ENCODE measurements around the gene CTNNA2.

Gene CTNNA2

DNA sequence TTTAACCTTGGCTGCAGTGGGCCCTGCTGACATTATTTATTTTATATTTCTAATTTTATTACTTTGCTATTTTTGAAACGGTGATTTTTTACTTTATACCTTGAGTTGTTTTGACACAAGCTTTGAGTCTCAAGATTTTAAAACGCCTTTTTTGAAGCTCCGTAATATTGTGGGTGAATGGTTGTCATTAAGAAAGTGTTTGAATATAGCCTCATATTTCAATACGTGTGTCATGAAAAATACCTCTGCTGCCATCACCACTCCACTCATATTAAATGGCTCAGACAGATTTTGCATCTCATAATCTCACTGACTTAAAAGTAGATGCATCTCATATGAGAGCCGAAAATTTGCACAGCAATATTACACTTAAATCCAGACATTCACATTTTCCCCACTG, 106.6 kb downstream of the CTNNA2 start:
- DNase-seq, result no peak

DNA sequence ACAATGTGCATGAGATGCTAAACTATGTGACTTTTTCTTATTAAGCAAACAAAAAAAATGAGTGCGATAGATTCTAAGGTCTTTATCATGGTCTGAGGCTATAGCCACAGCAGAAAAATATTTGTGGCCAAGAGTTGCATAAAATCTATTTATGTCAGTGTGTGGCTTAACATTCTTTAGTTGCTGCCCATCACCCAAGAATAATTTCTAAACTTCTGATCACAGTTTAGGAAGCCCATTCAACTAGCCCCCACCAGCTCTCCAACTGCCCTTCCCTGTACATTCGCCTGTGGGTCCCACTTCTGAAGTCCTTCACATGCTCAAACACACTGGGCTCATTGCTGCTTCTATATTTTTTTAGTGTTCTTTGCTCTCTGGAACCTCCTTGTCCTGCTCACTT, 107.1 kb downstream of the CTNNA2 start:
- DNase-seq, result no peak

DNA sequence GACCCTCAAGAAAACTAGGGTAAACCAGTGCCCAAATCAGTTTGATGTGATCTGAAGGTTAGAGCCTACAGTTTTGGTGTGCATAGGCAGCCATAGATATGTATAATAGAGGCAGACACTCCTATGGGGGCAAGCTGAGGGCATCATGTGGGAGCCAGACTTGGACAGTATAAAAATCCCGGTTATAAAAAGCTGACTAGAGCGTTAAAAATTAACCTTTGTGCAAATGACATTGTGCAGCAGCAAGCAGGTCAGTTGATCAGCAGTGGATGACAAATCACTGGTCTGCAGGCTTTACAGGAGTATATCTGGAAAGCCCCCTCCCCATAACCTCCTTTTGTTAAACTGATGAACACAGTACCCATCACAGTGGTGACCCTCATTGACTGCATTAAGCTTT, 107.8 kb downstream of the CTNNA2 start:
- no peak for DNase-seq

DNA sequence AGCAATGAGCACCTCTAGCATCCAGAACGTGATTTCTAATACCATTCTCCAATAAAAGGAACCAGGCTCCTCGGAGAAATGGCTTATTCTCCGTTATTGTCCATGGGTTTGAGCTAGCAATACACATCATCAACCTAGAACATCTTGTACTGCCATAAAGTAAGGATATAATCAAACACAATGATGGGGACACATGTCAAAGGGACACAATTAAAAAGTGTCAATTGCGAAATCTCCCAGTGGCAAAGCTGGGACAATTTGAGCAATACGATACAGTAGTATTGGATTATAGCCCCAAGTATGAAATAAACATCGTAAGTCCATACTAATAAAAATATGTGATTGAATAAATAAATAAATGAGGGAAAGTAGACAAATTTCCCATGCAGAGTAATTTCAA, 108.4 kb downstream of the CTNNA2 start:
- DNase-seq, result no peak

DNA sequence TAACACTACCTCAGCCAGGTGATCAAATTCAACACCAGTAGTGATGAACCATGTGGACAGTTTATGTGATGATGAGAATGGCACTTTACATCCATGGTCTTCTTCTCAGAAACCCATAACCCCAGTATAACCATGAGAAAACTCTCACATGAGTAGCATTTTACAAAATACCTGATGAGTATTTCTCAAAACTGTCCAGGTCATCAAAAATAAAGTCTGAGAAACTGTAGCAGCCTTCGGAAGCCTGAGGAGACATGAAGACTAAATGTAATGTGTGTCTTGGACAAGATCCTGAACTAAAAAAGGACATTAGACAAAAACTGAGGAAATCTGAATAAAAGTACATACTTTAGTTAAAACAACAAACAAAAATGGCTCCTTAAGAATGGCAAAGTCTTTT, 108.9 kb downstream of the CTNNA2 start:
- no peak for DNase-seq

DNA sequence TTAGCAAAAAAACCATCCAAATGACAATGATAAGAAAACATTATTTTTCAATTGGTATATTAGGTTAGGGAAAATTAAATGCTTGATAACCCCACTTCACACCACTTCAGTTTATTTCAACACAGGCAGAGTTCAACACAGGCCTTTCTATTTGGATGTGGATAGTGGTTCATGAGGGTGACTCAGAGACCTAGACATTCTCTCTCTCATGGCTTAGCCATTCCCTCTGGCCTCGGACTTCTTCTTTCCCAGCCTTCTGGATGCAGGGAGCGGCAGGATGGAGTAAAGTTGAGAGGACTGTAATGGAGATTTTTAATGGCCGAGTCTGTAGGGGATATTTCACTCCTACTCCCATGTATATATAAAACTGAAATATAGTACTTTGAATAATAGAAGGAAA, 109.7 kb downstream of the CTNNA2 start:
- no peak for DNase-seq

DNA sequence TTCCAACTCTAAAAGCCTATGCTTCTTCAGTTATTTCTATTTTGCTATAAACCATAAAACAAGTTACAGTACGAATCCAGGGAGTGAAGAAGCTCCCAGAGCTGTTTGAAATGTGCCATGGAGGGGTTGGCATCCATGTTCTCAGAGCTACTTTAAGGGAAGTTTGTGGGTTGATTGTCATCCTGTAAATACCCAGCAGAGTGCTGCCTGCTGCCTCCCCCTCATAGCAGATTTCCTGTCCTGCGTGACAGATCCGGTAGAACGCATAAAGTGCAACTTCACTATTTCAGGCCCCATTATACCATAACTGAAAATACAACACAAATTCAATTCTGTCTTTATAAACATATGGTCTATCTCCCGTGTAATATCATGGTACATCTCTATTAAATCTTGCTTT, 114.4 kb downstream of the CTNNA2 start:
- DNase-seq, result no peak

DNA sequence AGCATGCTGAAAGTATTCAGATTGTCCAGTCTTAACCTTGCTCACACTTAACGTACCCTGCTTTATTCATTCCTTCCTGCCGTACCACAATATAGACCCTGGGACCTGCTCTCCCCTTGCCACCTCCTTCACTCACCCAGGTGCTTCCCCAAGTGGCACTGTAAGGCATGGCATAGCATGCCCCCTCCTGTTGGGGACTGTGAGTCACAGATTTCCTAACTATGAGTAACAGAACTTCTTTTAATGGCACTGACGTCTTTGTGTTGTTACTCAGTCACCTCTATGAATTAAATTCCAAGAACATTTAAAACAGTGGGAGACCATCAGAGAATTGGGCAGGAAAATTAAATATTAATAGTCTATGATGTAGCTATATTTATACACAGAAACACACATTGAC, 117.2 kb downstream of the CTNNA2 start:
- no peak for DNase-seq

DNA sequence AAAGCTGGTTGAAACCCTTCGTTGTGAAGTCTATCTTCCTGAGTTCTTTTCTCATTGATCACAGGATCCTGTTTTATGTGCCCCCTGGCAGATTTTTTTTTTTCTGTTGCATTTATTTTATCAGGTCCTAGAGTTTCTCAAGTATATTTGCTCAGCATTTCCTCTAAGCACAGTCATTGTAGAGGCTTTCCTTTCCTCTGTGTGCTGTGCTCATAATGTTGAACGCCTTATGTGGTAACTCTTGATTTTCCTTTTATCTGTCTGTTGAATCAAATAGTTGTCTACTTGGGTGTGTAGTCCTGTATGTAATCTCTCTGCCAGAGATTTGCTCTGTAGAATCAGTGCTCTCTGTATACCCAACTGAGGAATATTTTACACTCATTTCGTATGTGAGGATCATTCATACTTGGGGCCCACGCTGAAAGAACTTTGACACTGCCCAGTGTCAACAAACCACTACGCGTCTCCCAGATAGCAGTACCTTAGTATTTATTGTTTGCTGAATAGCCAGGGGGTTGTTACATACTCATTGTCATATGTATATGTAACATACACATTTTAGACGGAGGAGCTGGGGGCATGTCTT, 118.2 kb downstream of the CTNNA2 start:
- no peak for DNase-seq

DNA sequence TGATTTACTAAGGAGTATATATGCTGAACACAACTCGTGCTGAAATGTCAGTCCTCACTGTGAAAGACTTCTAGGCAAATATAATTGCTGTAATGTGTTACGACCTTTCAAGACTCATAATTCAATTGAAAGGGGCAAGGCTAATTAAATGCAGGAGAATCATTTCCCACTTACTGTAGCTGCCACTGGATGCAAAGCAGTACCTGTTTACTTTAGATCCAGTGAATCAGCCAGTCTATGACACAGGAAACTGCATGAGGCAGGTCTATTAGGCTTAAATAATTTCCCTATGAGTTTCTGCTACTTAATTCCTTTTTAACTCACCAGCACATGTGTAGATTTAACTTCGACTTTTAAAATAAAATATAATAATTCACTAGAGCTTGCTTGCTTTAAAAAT, 125.6 kb downstream of the CTNNA2 start:
- no peak for DNase-seq

DNA sequence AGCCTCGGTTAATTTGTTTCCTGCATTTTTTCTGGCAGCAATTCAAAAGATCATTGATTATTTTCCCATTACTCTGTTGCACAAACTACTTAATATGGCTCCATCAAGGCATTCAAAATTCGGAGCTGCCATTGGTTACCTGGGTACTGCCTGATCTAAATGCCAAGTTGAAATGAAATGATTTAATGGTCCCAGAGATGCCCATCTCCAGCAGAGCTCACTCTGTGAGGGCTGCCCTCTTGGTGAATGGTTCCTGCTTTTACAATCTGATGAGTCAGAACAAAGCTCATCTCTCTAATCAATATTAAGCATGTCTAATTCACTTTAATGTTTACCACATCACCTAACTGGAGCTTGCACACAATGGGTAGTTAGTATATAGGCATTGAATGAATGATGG, 126.1 kb downstream of the CTNNA2 start:
- DNase-seq, result no peak

DNA sequence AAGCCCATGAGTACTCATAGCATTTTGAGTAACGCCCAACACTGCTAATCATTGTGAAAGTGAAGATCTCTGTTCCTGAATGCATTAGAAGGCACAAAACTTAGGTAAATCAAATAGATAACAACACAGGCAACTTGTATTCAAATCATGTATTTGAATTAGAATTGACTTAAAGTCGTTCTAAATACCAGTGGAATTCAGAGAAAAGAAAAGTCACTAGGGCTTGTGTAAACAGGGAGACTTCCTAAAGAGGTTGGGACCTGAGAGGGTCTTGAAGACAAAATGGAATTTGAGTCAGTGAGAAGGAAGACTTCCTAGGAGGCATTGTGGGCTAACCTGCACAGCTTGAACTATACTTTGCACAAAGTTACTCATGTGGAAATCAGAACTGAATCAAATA, 127.2 kb downstream of the CTNNA2 start:
- DNase-seq, result no peak

DNA sequence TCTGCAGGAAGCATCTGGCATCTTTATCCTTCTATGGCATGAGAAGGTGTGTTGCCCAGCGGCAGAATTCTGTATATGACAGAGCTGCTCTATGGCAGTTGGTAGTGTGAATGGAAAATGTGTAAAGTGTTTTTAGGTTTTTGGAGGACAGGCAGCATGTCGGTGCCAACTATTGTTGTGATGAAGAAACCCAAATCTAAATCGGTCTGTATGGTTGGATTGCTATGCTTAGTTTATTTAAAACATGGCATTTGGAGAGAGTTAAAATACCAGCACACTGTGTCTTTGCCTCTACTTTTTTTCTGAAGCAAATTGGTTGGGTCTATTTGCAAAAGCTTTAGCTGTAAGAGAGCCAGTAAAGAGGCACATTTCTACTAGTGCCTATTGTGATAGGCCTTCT, 136.7 kb downstream of the CTNNA2 start:
- no peak for DNase-seq

DNA sequence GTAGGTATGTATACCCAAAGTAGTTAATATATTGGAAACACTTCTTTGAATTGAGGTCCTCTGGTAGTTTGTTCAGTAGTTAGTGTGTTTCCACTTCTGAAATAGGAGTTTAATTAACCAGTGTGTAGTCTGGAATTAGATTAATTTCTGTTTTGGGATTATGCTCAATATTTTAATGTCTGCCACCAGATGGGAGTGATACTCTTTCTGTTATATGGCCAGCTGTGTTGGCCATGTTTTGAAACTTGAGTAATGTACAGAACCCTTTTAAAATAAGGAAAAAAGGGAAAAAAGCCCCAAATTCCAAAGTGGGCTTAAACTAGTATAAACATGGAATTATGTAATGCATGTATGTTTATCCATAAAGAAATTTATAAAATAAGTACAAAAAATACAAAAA, 147.7 kb downstream of the CTNNA2 start:
- no peak for DNase-seq

DNA sequence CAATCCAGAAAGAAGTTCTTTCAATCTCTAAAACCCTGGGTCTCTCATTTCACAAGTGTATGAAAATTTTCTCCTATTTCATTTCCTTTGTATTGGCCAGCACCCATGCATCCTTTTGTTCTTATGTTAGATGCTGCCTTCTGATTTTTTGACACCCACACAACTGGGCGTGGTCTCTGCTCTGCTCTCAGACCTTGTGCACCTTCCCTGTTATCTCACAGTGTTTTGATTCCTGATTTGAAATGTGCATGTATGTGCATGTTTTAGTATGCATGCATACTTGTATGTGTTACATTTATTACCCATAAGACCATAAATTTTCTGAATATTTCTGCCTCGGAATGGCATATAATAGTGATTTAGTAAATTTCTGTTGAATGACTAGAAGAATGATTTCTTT, 152.2 kb downstream of the CTNNA2 start:
- no peak for DNase-seq

DNA sequence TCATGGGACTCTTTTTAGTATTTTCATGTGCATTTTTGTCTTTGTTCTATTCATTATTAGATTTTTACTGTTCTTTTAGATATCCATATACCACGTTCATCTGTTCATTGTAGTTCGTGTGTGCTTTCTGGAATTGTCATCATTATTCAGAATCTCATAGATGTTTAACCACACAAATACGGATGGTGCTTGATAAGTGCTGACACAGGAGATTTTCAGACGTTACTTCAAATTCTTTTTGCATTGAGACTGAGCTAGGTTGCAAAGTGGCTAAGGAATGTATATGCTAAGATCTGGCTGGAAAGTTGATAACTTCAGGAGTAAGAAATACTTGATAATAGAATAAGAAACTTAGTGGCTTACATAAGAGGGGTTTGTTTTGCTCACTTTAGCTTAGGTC, 153.6 kb downstream of the CTNNA2 start:
- no peak for DNase-seq

DNA sequence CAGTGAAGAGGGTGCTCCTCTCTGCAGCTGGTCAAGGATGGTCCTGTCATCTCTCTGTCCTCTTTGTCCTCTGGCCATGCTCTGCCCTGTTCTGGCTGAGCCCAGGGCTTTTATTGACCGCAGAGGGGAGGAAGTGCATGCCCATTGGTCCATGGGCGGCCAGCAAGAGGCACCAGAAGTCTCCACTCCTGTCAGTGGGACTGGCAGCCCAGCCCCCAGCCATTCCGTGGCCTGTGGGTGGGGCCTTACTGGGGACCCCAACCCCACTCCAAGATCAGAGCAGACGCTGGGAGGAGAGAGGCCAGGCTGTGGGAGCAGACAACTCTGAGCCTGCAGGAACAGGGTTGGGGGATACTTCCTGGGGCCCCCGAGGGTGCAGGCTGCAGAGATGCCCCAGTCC, 156.9 kb downstream of the CTNNA2 start:
- DNase-seq, result no peak

DNA sequence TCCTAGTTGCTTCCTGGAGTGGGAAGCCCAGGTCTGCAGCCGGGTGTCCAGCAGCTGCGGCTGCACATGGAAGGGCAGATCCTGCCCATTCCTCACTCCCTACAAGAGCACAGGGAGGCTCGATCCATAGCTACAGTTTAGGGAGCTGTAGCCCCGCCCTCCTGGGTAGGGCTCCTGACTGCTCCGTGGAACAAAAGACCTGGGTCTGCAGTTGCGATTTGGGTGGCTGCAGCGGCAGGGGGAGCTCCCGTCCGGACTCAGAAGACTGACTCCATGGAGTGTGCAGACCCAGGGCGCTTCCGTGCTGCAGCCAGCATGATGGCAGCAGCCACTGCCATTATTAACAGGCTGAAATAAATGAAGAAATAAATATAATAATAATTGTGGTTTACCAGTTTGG, 157.3 kb downstream of the CTNNA2 start:
- DNase-seq, result no peak

DNA sequence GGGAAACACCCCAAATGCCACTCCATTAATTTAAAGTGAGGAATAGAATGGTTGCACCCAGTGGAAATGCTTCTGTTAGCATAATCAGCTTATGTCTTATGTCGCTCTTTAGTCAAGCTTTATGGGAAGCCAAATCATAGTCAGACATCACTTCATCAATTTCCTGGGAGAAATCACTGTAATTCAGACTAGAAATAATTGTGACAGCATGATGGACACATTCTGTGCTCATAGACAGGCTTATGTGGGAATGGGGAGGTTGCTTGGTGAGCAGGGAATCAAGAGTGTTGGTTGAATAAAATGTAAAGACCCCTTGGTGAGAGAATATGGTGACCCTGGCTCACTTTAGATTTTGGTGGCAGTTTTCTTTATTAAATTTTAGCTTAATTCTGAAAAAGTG, 174.0 kb downstream of the CTNNA2 start:
- DNase-seq, result no peak

DNA sequence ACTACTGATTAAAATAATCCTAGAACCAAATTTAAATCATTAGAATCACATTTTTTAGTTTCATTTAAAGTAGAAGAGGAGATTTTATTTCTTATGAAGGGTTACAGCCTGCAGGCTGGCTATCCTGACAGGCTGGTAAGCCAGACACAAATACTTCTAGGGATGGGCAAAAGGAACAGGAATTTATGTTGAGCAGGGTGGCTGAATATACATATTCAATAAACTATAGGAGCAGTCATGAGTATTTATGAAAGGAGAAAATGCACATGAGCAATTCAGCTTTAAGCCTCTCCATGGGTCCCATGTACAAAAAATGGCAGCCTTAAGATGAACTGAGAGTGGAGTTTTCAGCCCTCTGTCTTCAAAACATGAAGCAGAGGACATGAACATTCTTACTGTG, 182.4 kb downstream of the CTNNA2 start:
- no peak for DNase-seq

DNA sequence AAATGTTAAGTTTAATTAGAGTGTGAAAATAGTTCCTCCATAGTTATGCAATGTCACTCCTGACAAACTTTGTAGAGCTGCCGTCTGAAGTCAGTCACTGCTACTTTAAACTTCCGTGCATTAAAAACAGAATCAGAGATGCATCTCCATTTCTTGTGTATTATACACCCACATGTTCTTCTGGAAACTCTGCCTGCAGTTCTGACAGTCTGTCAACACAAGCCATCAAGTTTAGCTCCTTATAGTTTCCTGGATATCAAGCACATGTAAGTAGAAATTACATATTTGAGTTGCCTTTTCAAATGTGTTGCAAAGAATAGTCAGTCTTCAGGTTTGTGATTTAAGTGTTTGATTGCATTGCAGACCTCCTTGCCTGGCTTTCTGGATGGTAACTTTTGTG, 184.3 kb downstream of the CTNNA2 start:
- no peak for DNase-seq

DNA sequence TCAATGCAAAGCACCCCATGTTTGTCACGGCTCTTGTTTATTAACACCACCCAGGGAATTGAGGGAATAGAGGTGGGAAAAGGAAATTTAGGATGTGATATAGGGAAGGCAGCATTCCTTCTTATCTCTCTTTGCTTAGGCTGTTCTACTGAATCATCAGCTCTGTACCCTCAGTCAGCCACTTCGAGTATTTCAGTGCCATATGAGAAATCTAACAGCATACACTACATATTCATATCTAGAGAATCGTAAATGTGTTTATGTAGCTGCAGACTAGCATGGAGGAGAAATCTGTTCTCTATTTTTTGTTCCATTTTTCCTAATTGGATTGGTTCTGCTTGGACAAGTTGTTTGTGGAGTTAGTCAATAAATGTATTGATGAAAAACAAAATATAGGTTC, 187.8 kb downstream of the CTNNA2 start:
- no peak for DNase-seq

DNA sequence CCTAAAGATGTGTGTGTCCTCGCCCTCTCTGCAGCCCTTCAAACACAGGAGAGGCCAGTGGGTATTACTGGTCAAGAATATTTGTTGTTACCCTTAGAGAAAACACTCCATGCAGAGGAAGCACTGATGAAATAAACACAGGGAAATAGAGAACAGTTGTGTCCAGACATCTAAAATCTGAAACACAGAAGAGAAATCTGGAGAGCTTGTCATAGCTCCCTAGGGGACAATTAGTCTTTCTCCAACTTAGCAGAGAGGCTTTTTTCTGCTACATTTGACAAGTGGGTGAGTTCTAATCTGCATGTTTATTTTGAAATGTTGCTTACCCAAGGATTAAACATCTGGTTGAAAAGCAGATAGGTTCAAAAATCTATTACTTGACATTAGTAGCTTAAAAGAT, 190.1 kb downstream of the CTNNA2 start:
- no peak for DNase-seq

DNA sequence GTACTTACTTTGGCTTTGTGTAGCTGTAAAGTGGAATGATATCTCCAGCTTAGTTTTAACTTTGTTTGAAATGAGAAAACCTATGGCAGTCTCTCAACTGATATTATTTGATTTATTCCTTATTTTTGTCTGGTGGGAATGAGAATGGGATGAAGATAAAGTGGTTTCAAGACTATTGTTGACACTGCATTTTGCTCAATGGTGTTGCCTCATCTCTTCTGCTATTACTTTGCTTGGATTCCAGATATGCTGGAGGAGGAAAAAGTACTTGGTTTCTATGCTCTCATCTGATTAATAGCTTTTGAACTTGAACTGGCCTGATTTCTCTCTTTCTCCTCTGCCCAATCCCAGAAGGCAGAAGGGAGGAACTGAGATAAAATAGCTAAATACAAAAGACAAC, 198.2 kb downstream of the CTNNA2 start:
- DNase-seq, result no peak

DNA sequence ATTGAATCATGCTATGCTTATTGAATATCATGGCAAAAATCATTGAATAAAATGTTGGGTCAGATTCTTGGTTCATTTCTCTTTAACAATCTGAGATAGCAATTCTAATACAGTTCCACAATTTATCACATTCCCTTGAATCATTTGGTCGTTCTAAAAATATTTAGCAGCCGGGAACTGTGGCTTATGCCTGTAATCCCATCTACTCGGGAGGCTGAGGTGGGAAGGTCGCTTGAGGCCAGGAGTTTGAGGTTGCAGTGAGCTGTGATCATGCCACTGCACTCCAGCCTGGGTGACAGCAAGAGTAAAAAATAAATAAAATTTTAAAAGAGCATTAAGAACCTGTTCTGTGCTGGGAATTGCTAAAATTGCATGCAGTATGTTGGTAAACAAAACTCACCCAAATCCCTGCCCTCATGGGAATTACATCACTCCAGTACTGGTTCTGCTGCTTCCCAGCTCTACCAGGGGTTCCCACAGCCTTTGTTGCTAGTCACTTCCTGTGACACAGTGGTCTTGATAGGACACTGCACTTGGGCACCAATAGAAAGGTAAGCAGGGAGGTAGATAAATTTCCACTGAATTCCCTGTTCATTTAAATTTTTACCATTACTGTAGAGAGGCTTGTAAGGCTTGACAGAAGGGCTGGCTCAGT, 200.4 kb downstream of the CTNNA2 start:
- DNase-seq, result no peak

DNA sequence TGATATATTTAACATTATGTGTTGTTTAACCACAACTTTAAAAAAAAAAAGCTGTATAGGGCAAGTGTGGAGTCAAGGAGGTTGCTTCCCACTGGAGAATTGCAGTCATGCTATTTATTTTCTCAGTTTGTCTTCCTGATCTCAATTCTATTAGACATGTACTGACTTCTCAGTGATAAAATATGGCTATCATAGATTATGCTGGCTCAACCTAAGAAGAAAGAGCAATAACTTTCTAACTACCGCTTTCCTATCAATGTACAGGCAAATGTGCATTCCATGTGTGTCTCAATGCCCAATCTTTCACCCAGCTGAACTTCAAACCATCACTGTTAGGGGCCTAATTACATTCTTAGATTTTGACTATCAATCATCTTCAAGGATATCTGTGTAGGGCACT, 201.4 kb downstream of the CTNNA2 start:
- DNase-seq, result no peak

Measured in GOT3 (cell line).